K562 (cell line): ENCODE data around the gene C6orf89. TPM values are rescaled to one million over a fixed set of nuclear protein-coding genes. Genes with fewer than 3 reads are reported as not detected.
A peak's percentile ranks its signal among the peaks of the same experiment; 100 is the strongest.

Experiments
- ATF7 ChIP-seq: fragments of 450-650 bp; IDR thresholded peaks from 2 replicates; pipeline ENCODE4 v1.7.1; 2014; ENCODE audit warnings: mild to moderate bottlenecking, moderate library complexity
- CXXC5 ChIP-seq: fragments of 250-450 bp; sonication (Bioruptor Pico); IDR thresholded peaks from 2 replicates; pipeline ENCODE4 v1.8.0; 2022; ENCODE audit warnings: inconsistent platforms, mild to moderate bottlenecking, moderate library complexity
- HINFP ChIP-seq: fragments of 450-650 bp; conservative IDR thresholded peaks from 2 replicates; pipeline ENCODE4 v1.6.1; 2016; ENCODE audit warnings: missing genetic modification characterization, low read depth, mild to moderate bottlenecking, control low read depth, missing compliant biosample characterization
- MAFF ChIP-seq: IDR thresholded peaks from 2 replicates; pipeline ENCODE4 v1.6.1; 2012; ENCODE audit warnings: low read length, improper control_type of control experiment
- MAFG ChIP-seq: fragments of 450-650 bp; conservative IDR thresholded peaks from 2 replicates; pipeline ENCODE4 v1.6.1; 2016; ENCODE audit warnings: missing genetic modification characterization, missing compliant biosample characterization
- RAD21 ChIP-seq, 2 experiments: fragments of 250-450 bp in 1 of 2; fragments of 450-650 bp in 1 of 2; sonication (Bioruptor Pico) in 1 of 2; formaldehyde crosslinking in 1 of 2; IDR thresholded peaks in 1 of 2; conservative IDR thresholded peaks in 1 of 2; 2 replicates each; pipeline versions ENCODE4 v1.4.0 to v1.8.0; 2020 to 2022; ENCODE audit warnings: mild to moderate bottlenecking in 2 of 2, moderate library complexity in 1 of 2
- STAT5B ChIP-seq: fragments of 250-450 bp; sonication (Bioruptor Pico); IDR thresholded peaks from 2 replicates; pipeline ENCODE4 v1.8.0; 2021; ENCODE audit warnings: mild to moderate bottlenecking, inconsistent platforms
- ZNF143 ChIP-seq: sonication (generic); formaldehyde crosslinking; IDR thresholded peaks from 2 replicates; pipeline ENCODE4 v1.9.0; 2022; ENCODE audit warnings: mild to moderate bottlenecking, missing genetic modification reagents
- ZNF232 ChIP-seq: sonication (generic); formaldehyde crosslinking; IDR thresholded peaks from 2 replicates; pipeline ENCODE4 v1.8.0; 2022; ENCODE audit warnings: mild to moderate bottlenecking, missing genetic modification reagents
- ZNF354B ChIP-seq: fragments of 250-450 bp; sonication (Bioruptor Pico); IDR thresholded peaks from 2 replicates; pipeline ENCODE4 v1.4.0; 2020
- polyA plus RNA-seq, 8 experiments: library from polyadenylated mRNA; depleted of rRNA in 4 of 8; stranded (reverse) in 5 of 8; unstranded in 3 of 8; fragments of >200 nt; fragmentation: Nextera tagmentation in 2 of 8; fragmentation: Illumina TruSeq in 1 of 8; extraction: Ambion mirVana in 2 of 8; extraction: Trizol in 1 of 8; gene quantifications; 2 replicates each; pipeline versions ENCODE4 v1.2.1 to v1.2.3, GENCODE V29; 2011 to 2014; ENCODE audit warnings: inconsistent platforms in 1 of 8, missing spikeins in 1 of 8
- total RNA-seq, 7 experiments: library from RNA; depleted of rRNA in 6 of 7; stranded (reverse); fragments of >200 nt in 6 of 7; fragmentation: Illumina TruSeq in 2 of 7; extraction: Trizol in 2 of 7; gene quantifications; 2 replicates each; pipeline versions ENCODE4 v1.2.1 to v1.2.3, GENCODE V29; 2011 to 2021; ENCODE audit warnings: low replicate concordance in 1 of 7
- TF ChIP-seq, protein P1 (sequence below): fragments of 250-450 bp; sonication (Bioruptor Pico); IDR thresholded peaks from 2 replicates; pipeline ENCODE4 v1.4.0; 2020; ENCODE audit warnings: mild to moderate bottlenecking, moderate library complexity
- TF ChIP-seq, protein P2 (sequence below): IDR thresholded peaks from 3 replicates; pipeline ENCODE4 v1.6.1; 2011; ENCODE audit warnings: borderline replicate concordance, mild to moderate bottlenecking, moderate library complexity; ENCODE audit not compliant: insufficient read length; ENCODE audit errors: extremely low read depth
- TF ChIP-seq, protein P3 (sequence below): sonication (generic); formaldehyde crosslinking; IDR thresholded peaks from 2 replicates; pipeline ENCODE4 v1.8.1; 2023; ENCODE audit warnings: mild to moderate bottlenecking, missing genetic modification reagents
- TF ChIP-seq, protein P4 (sequence below): IDR thresholded peaks from 2 replicates; pipeline ENCODE4 v1.6.1; 2014; ENCODE audit warnings: antibody characterized with exemption

C6orf89 gene
- total and polyA plus RNA-seq, 9 of the 15 experiments (the other 6 are each of a cell fraction or from before 2014, with no cell fraction given), result 35.2 to 111 (median 58.5) TPM

DNA sequence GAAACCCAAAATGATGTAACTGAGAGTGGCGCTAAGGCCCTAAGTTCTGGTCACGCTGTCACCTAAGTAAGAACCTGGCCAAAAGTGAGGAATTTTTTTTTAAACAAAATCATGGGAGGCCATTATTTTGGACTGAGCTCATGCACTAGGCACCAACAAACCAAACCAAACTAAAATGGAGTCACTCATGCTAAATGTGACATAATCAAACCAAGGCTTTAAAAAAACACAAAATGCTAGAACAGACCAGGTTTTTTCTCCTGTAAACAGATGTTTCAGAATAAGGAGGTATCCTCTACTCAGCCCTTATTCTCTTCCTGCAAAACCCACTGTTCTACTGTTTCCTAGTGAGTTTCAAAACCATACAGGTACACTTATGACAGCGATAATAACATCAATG is 1.1 kb upstream of the C6orf89 start (continued):
- TF ChIP-seq, protein P1, sequence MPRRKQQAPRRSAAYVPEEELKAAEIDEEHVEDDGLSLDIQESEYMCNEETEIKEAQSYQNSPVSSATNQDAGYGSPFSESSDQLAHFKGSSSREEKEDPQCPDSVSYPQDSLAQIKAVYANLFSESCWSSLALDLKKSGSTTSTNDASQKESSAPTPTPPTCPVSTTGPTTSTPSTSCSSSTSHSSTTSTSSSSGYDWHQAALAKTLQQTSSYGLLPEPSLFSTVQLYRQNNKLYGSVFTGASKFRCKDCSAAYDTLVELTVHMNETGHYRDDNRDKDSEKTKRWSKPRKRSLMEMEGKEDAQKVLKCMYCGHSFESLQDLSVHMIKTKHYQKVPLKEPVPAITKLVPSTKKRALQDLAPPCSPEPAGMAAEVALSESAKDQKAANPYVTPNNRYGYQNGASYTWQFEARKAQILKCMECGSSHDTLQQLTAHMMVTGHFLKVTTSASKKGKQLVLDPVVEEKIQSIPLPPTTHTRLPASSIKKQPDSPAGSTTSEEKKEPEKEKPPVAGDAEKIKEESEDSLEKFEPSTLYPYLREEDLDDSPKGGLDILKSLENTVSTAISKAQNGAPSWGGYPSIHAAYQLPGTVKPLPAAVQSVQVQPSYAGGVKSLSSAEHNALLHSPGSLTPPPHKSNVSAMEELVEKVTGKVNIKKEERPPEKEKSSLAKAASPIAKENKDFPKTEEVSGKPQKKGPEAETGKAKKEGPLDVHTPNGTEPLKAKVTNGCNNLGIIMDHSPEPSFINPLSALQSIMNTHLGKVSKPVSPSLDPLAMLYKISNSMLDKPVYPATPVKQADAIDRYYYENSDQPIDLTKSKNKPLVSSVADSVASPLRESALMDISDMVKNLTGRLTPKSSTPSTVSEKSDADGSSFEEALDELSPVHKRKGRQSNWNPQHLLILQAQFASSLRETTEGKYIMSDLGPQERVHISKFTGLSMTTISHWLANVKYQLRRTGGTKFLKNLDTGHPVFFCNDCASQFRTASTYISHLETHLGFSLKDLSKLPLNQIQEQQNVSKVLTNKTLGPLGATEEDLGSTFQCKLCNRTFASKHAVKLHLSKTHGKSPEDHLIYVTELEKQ, result peak; percentile 92
- peak; percentile 90 for TF ChIP-seq CXXC5
- peak; percentile 77 for TF ChIP-seq ZNF354B
- no peak for TF ChIP-seq ATF7
- TF ChIP-seq MAFF, result no peak
- no peak for TF ChIP-seq ZNF143 (CRISPR knock-in tag)
- peak; percentile 52; the same call in 1 of the 2 replicates for TF ChIP-seq STAT5B
- TF ChIP-seq ZNF232, result no peak
- TF ChIP-seq, protein P2, sequence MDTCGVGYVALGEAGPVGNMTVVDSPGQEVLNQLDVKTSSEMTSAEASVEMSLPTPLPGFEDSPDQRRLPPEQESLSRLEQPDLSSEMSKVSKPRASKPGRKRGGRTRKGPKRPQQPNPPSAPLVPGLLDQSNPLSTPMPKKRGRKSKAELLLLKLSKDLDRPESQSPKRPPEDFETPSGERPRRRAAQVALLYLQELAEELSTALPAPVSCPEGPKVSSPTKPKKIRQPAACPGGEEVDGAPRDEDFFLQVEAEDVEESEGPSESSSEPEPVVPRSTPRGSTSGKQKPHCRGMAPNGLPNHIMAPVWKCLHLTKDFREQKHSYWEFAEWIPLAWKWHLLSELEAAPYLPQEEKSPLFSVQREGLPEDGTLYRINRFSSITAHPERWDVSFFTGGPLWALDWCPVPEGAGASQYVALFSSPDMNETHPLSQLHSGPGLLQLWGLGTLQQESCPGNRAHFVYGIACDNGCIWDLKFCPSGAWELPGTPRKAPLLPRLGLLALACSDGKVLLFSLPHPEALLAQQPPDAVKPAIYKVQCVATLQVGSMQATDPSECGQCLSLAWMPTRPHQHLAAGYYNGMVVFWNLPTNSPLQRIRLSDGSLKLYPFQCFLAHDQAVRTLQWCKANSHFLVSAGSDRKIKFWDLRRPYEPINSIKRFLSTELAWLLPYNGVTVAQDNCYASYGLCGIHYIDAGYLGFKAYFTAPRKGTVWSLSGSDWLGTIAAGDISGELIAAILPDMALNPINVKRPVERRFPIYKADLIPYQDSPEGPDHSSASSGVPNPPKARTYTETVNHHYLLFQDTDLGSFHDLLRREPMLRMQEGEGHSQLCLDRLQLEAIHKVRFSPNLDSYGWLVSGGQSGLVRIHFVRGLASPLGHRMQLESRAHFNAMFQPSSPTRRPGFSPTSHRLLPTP, result no peak
- TF ChIP-seq MAFG (tag), result 0 out of 2 replicates have a peak, but pooled peaks have one; percentile 13
- TF ChIP-seq, protein P3, sequence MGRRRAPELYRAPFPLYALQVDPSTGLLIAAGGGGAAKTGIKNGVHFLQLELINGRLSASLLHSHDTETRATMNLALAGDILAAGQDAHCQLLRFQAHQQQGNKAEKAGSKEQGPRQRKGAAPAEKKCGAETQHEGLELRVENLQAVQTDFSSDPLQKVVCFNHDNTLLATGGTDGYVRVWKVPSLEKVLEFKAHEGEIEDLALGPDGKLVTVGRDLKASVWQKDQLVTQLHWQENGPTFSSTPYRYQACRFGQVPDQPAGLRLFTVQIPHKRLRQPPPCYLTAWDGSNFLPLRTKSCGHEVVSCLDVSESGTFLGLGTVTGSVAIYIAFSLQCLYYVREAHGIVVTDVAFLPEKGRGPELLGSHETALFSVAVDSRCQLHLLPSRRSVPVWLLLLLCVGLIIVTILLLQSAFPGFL (CRISPR knock-in tag), result no peak
- peak; percentile 82 for TF ChIP-seq HINFP
- 0 out of 4 replicates have a peak, but pooled peaks of 1 of the 2 experiments have one; percentile 4 for TF ChIP-seq RAD21 (CRISPR knock-in tag; conservative IDR thresholded peaks at IDR 0.05 in 1 of 2, IDR thresholded peaks at IDR 0.05 in 1 of 2)
- TF ChIP-seq, protein P4, sequence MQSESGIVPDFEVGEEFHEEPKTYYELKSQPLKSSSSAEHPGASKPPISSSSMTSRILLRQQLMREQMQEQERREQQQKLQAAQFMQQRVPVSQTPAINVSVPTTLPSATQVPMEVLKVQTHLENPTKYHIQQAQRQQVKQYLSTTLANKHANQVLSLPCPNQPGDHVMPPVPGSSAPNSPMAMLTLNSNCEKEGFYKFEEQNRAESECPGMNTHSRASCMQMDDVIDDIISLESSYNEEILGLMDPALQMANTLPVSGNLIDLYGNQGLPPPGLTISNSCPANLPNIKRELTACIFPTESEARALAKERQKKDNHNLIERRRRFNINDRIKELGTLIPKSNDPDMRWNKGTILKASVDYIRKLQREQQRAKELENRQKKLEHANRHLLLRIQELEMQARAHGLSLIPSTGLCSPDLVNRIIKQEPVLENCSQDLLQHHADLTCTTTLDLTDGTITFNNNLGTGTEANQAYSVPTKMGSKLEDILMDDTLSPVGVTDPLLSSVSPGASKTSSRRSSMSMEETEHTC, result no peak
